Caco-2 (cell line): ENCODE measurements around the gene MYH9. TPM values are rescaled to one million over a fixed set of nuclear protein-coding genes. Genes with fewer than 3 reads are reported as not detected.

ENCODE experiments used
- BruUV-seq: library from RNA; stranded (reverse); fragments of 400-500 nt; replicated peaks from 2 replicates; lab custom pipeline; 2021; lab: Mats Ljungman, UMichigan
- CTCF ChIA-PET: fragments of 300-600 bp; sonication (Branson Sonifier 250); formaldehyde crosslinking; loops from one replicate; lab custom pipeline; 2022; ENCODE audit warnings: antibody characterized with exemption; lab: Charles Lee
- POLR2A ChIA-PET: fragments of 300-600 bp; sonication (Branson Sonifier 250); formaldehyde crosslinking; loops from one replicate; lab custom pipeline; 2022; ENCODE audit warnings: antibody characterized with exemption; lab: Charles Lee
- DNase-seq, 2 experiments: peaks; one replicate each; pipeline versions ENCODE4 v3.0.0 to v3.0.0-alpha.2; 2020 to 2022
- H3K27me3 ChIP-seq: replicated peaks from 2 replicates; pipeline ENCODE4 v1.6.0; 2011; ENCODE audit warnings: low read length; ENCODE audit not compliant: control insufficient read depth, insufficient read depth
- H3K36me3 ChIP-seq: 2 replicates; pipeline ENCODE4 v1.5.1; 2011; ENCODE audit warnings: low read length; ENCODE audit not compliant: control insufficient read depth, insufficient read depth
- H3K4me1 ChIP-seq: fragments of 250-450 bp; sonication (Bioruptor Pico); 2 replicates; pipeline ENCODE4 v1.5.1; 2020; ENCODE audit warnings: mild to moderate bottlenecking
- H3K4me3 ChIP-seq: 2 replicates; pipeline ENCODE4 v1.5.1; 2011; ENCODE audit warnings: low read depth, mild to moderate bottlenecking, control low read depth, low read length
- H3K9me3 ChIP-seq: fragments of 250-450 bp; sonication (Bioruptor Pico); 2 replicates; pipeline ENCODE4 v1.5.1; 2020; ENCODE audit warnings: mild to moderate bottlenecking, moderate library complexity
- H3K27ac Mint-ChIP-seq: one replicate; pipeline ENCODE4 v1.8.0; 2022; ENCODE audit warnings: mixed read lengths; ENCODE audit not compliant: unreplicated experiment
- H3K27me3 Mint-ChIP-seq: one replicate; pipeline ENCODE4 v1.8.0; 2022; ENCODE audit warnings: mixed read lengths; ENCODE audit not compliant: insufficient read depth, unreplicated experiment
- H3K36me3 Mint-ChIP-seq: one replicate; pipeline ENCODE4 v1.8.0; 2022; ENCODE audit warnings: mild to moderate bottlenecking, mixed read lengths; ENCODE audit not compliant: insufficient read depth, unreplicated experiment
- H3K4me1 Mint-ChIP-seq: one replicate; pipeline ENCODE4 v1.8.0; 2022; ENCODE audit warnings: low read depth, mixed read lengths; ENCODE audit not compliant: unreplicated experiment
- H3K4me3 Mint-ChIP-seq: one replicate; pipeline ENCODE4 v1.8.0; 2022; ENCODE audit warnings: mild to moderate bottlenecking, moderate library complexity, mixed read lengths; ENCODE audit not compliant: unreplicated experiment
- H3K9me3 Mint-ChIP-seq: one replicate; pipeline ENCODE4 v1.8.0; 2022; ENCODE audit warnings: mixed read lengths; ENCODE audit not compliant: unreplicated experiment
- CTCF ChIP-seq, 2 experiments: fragments of 200-600 bp in 1 of 2; IDR thresholded peaks; 1 replicate in 1 of 2; 2 replicates in 1 of 2; pipeline versions ENCODE4 v1.5.1 to v1.8.0; 2011 to 2022; ENCODE audit warnings: antibody characterized with exemption in 1 of 2, control low read depth in 1 of 2, inconsistent platforms in 1 of 2, low read depth in 1 of 2, low read length in 1 of 2, mild to moderate bottlenecking in 1 of 2, moderate library complexity in 1 of 2; ENCODE audit not compliant: insufficient read depth in 1 of 2, severe bottlenecking in 1 of 2, unreplicated experiment in 1 of 2
- intact Hi-C: fragments of 100-400 bp; cut with micrococcal nuclease; formaldehyde crosslinking; loops from one replicate; pipeline ENCODE4 v1.10.0; 2022; ENCODE audit not compliant: unreplicated experiment
- total RNA-seq: library from RNA; stranded (reverse); gene quantifications from 2 replicates; pipeline ENCODE4 v1.2.3, GENCODE V29; 2022

Gene MYH9
- total RNA-seq, 1 experiment from 2014 or later, result 513 TPM

DNA sequence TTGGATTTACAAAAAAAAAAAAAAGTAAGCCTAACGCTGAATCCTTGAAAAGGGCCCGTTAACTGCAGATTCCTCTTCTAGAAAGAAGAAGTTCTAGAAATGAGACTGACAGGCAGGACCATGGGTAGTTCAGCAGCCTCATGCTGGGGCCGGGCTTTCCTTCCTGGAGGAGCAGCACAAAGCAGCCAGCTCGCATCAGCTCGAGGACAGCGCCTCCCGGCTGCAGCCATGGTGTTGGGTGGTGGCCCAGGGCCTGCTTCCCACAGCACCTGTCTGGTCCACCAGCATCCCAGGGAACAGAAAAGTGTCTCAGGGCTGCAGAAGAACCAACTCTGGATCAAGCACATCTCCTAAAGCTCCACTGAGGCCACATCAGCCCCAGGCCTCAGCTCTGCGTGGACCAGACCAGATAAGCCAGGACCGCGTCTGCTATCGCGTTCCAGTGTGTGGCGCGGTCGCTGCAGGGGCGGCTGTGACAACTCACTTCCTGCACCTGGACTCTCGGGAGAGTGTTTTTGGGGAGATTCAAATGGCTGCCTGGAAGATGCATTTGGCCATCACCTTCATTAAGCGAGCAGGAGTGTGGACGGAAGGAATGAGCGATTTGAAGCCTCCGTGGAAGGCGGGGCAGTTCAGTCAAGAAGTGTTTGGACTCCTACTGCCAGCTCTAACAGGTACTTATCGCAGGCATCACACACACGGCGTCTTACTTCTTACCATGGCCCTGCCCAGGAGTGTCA, 53.5 kb downstream of the MYH9 start:
- DNase-seq, result no peak
- no peak for TF ChIP-seq CTCF (IDR thresholded peaks at IDR 0.05; ENCODE audit: insufficient read depth in 1 of 2, low read depth in 1 of 2, low read length in 1 of 2, severe bottlenecking in 1 of 2, unreplicated experiment in 1 of 2)
- intact Hi-C loops, result no loop called here
- Mint-ChIP-seq H3K4me3 (no peak overlapping the region), H3K36me3 (peaks cover 100% of the 10 kb centered on the region), H3K9me3 (no peaks in the 10 kb centered on the region), H3K27me3 (no peaks in the 10 kb centered on the region), H3K4me1 (peaks cover 58% of the 10 kb centered on the region), H3K27ac (peak overlapping the region; percentile 95)
- H3K9me3 ChIP-seq, result no peaks in the 10 kb centered on the region
- H3K27me3 ChIP-seq, result no peaks in the 10 kb centered on the region
- no TSS peak for BruUV-seq
- CTCF ChIA-PET, result interaction anchor here (1.2 kb wide), 1 partner anchor 18 kb away, joined by 3 read pairs; no protein-coding TSS in a partner anchor
- H3K4me3 ChIP-seq, result no peak overlapping the region
- peaks cover 63% of the 10 kb centered on the region for H3K4me1 ChIP-seq
- POLR2A ChIA-PET, result no interaction called here
- peaks cover 10% of the 10 kb centered on the region for H3K36me3 ChIP-seq

- intact Hi-C loops, result no loop called here
- H3K9me3 ChIP-seq, result no peaks in the 10 kb centered on the region
- Mint-ChIP-seq H3K9me3 (no peaks in the 10 kb centered on the region), H3K36me3 (peaks cover 100% of the 10 kb centered on the region), H3K27me3 (no peaks in the 10 kb centered on the region), H3K27ac (peak overlapping the region; percentile 95), H3K4me1 (peaks cover 64% of the 10 kb centered on the region), H3K4me3 (peak overlapping the region; percentile 3)
- no peak overlapping the region for H3K4me3 ChIP-seq
- peak in 1 of 2 experiments; percentile 38 for DNase-seq
- H3K36me3 ChIP-seq, result peaks cover 10% of the 10 kb centered on the region
- ChIA-PET CTCF (no interaction called here), POLR2A (no interaction called here)
- no TSS peak for BruUV-seq
- no peak for TF ChIP-seq CTCF (IDR thresholded peaks at IDR 0.05; ENCODE audit: insufficient read depth in 1 of 2, low read depth in 1 of 2, low read length in 1 of 2, severe bottlenecking in 1 of 2, unreplicated experiment in 1 of 2)
- H3K27me3 ChIP-seq, result no peaks in the 10 kb centered on the region
- peaks cover 69% of the 10 kb centered on the region for H3K4me1 ChIP-seq
Measured at GRCh38 chr22:36333644-36334043, 54.1 kb downstream of the MYH9 start.

DNA sequence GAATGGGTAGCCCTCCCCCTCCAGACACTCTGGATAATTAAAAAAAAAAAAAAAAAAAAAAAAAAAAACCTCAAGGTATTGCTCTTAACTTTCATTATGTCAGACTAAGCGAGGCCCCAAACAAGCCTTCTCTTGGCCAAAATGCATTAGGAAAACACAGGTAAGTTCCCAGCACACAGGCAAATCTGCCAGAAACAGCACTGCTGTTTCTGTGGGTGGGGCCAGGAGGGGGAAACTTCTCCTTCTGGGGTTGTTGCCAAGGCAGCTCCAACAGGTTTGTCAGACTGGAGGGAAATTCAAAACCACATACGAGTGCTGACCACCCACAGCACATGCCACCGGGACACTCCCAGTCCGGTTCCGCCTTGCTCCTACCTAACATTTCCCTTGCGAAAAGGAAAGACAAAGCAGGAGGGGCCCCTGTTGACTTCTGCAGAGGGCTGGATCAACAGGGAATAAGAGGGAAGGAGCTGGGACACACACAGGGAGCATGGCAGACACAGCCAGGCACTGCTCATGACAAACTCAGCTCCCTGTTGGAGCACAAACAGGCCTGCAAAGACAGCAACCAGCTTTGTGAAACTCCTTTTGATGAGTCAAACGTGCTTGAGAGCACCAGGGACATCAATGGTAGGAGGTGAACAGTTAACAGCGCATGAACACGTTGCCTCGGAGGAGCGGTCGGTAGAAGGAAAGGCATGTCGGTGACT, 55.0 kb downstream of the MYH9 start:
- no TSS peak for BruUV-seq

More for the DNA sequence above, 55.0 kb downstream of the MYH9 start:
- peak in 1 of 2 experiments; percentile 57 for DNase-seq
- Histone ChIP-seq H3K27me3 (no peaks in the 10 kb centered on the region), H3K4me3 (no peak overlapping the region), H3K36me3 (peaks cover 11% of the 10 kb centered on the region), H3K4me1 (peaks cover 75% of the 10 kb centered on the region), H3K9me3 (no peaks in the 10 kb centered on the region)
- Mint-ChIP-seq H3K4me1 (peaks cover 73% of the 10 kb centered on the region), H3K9me3 (no peaks in the 10 kb centered on the region), H3K4me3 (peak overlapping the region; percentile 3), H3K36me3 (peaks cover 100% of the 10 kb centered on the region), H3K27me3 (no peaks in the 10 kb centered on the region), H3K27ac (peak overlapping the region; percentile 95)
- intact Hi-C loops, result no loop called here
- CTCF ChIA-PET, result interaction anchor here (1.5 kb wide), 1 partner anchor 27 kb away, joined by 3 read pairs; no protein-coding TSS in a partner anchor
- TF ChIP-seq CTCF (IDR thresholded peaks at IDR 0.05; ENCODE audit: insufficient read depth in 1 of 2, low read depth in 1 of 2, low read length in 1 of 2, severe bottlenecking in 1 of 2, unreplicated experiment in 1 of 2), result no peak
- POLR2A ChIA-PET, result interaction anchor here (1.4 kb wide), 1 partner anchor 37 kb away, joined by 3 read pairs; no protein-coding TSS in a partner anchor
